Spleen (tissue), 11 donors: Measurements from ENCODE around the gene WFDC5. TPM values are rescaled to one million over a fixed set of nuclear protein-coding genes. Genes with fewer than 3 reads are reported as not detected.
"Not testable (repeated sequence)": the region's sequence is repeated elsewhere in the genome, so short reads cannot be mapped to it uniquely, and the experiment has no call there.

Source experiments
- DNase-seq: peaks from one replicate; pipeline ENCODE4 v3.0.0-alpha.2; 2020
- H3K27ac ChIP-seq, 8 donors: fragments of 200-600 bp; sonication (generic) in 7 of 8; 1 replicate in 4 of 8; 2 replicates in 4 of 8; pipeline versions ENCODE4 v1.5.0 to v1.8.0; 2016 to 2021; ENCODE audit warnings: inconsistent platforms in 4 of 8, mild to moderate bottlenecking in 4 of 8, moderate library complexity in 1 of 8
- H3K27me3 ChIP-seq, 7 donors: fragments of 200-600 bp; sonication (generic) in 6 of 7; replicated peaks in 1 of 7; 1 replicate in 4 of 7; 2 replicates in 3 of 7; pipeline versions ENCODE4 v1.5.0 to v1.8.0; 2016 to 2021; ENCODE audit warnings: inconsistent platforms in 3 of 7, mild to moderate bottlenecking in 1 of 7
- H3K36me3 ChIP-seq, 6 donors: fragments of 200-600 bp; sonication (generic) in 5 of 6; 1 replicate in 4 of 6; 2 replicates in 2 of 6; pipeline versions ENCODE4 v1.5.0 to v1.8.0; 2016 to 2021; ENCODE audit warnings: inconsistent platforms in 2 of 6
- H3K4me1 ChIP-seq, 6 donors: fragments of 200-600 bp; sonication (generic) in 5 of 6; 1 replicate in 3 of 6; 2 replicates in 3 of 6; pipeline versions ENCODE4 v1.5.0 to v1.8.0; 2016 to 2021; ENCODE audit warnings: inconsistent platforms in 3 of 6
- H3K4me3 ChIP-seq, 8 donors: fragments of 200-600 bp; sonication (generic) in 7 of 8; 1 replicate in 4 of 8; 2 replicates in 4 of 8; pipeline versions ENCODE4 v1.5.0 to v1.8.0; 2016 to 2021; ENCODE audit warnings: inconsistent platforms in 4 of 8, mild to moderate bottlenecking in 4 of 8, moderate library complexity in 2 of 8
- H3K9me3 ChIP-seq, 8 donors: fragments of 200-600 bp; sonication (generic) in 7 of 8; 1 replicate in 4 of 8; 2 replicates in 4 of 8; pipeline versions ENCODE4 v1.5.0 to v1.8.0; 2016 to 2021; ENCODE audit warnings: inconsistent platforms in 4 of 8
- CTCF ChIP-seq, 11 experiments: fragments of 200-600 bp in 7 of 11; fragments of 450-650 bp in 4 of 11; sonication (generic) in 4 of 11; IDR thresholded peaks in 8 of 11; conservative IDR thresholded peaks in 3 of 11; 1 replicate in 7 of 11; 2 replicates in 4 of 11; pipeline versions ENCODE4 v1.4.0 to v1.8.0; 2016 to 2021; ENCODE audit warnings: antibody characterized with exemption in 11 of 11, inconsistent platforms in 4 of 11, mild to moderate bottlenecking in 1 of 11
- POLR2A ChIP-seq, 3 donors: fragments of 450-650 bp; IDR thresholded peaks; one replicate each; pipeline ENCODE4 v1.5.1; 2017; ENCODE audit warnings: antibody characterized with exemption in 3 of 3, mild to moderate bottlenecking in 1 of 3
- POLR2AphosphoS5 ChIP-seq, 3 donors: sonication (generic); formaldehyde crosslinking; IDR thresholded peaks; one replicate each; pipeline ENCODE4 v1.5.1; 2017; ENCODE audit warnings: antibody characterized with exemption in 3 of 3
- WGBS, 5 donors: extraction: QIAGEN DNeasy Blood & Tissue Kit in 3 of 5; methylation state at CpG; one replicate each; pipeline versions ENCODE4 v1.1.5 to v1.1.7; 2013 to 2018; 5-methylcytosine and 5-hydroxymethylcytosine counted together
- intact Hi-C: fragments of 100-400 bp; cut with DNase I; formaldehyde crosslinking; loops from one replicate; pipeline ENCODE4 v1.15.0; 2023; ENCODE audit warnings: low total_unique reads
- polyA plus RNA-seq, 3 donors: library from polyadenylated mRNA; stranded (reverse); fragments of 200-250 nt; gene quantifications; one replicate each; pipeline ENCODE4 v1.2.1, GENCODE V29; 2013
- total RNA-seq, 7 donors: library from RNA; depleted of rRNA in 3 of 7; stranded (reverse); fragments of >200 nt in 3 of 7; fragmentation: NEBNext Ultra II Directional in 4 of 7; extraction: Animal tissue kit (Norgen Biotek cat#: 25700) in 4 of 7; gene quantifications; one replicate each; pipeline versions ENCODE4 v1.1.0 to v1.2.1, GENCODE V29; 2016 to 2021
- donor health status: healthy with polysubstance abuse.
- donor health status: DM: no; HTN: no; CAD: no; lungs with moderate emphysema.
- donor health status: DM: no; HTN: no; CAD: no.
- donor health status: Bipolar disorder and iron deficiency.
- donor health status: healthy.
- donor health status: DM: no; HTN: no; CAD: no.
- donor health status: DM: yes; HTN: yes; CAD: no.

WFDC5 gene
- total and polyA plus RNA-seq, 10 donors, result not detected

- H3K4me1 ChIP-seq, result peaks cover 0 to 10% (median 0%) of the 10 kb centered on the region in 6 donors
- intact Hi-C loops, result no loop called here
- no peak for DNase-seq
- H3K4me3 ChIP-seq, result no peak overlapping the region
- peaks cover 0 to 41% (median 8%) of the 10 kb centered on the region in 7 donors for H3K27me3 ChIP-seq
- no peaks in the 10 kb centered on the region for H3K9me3 ChIP-seq
- 79 to 97% (median 87%) methylated on average over 3 of the region's 3 CpGs for WGBS, 5 donors
- H3K36me3 ChIP-seq, result no peaks in the 10 kb centered on the region
- no peak overlapping the region for H3K27ac ChIP-seq
- TF ChIP-seq POLR2A (IDR thresholded peaks at IDR 0.05) (no peak), CTCF (IDR thresholded peaks at IDR 0.05 in 8 of 11, conservative IDR thresholded peaks at IDR 0.05 in 3 of 11) (no peak), POLR2AphosphoS5 (IDR thresholded peaks at IDR 0.05) (no peak)
Observed at GRCh38 chr20:45149062-45149461, 34.1 kb upstream of the WFDC5 start.

GRCh38 chr20:45140836-45141235 lies 25.9 kb upstream of the WFDC5 start:
- intact Hi-C loops, result no loop called here
- H3K4me1 ChIP-seq, result peaks cover 0 to 4% (median 0%) of the 10 kb centered on the region in 6 donors
- no peaks in the 10 kb centered on the region for H3K36me3 ChIP-seq
- peaks cover 0 to 31% (median 4%) of the 10 kb centered on the region in 7 donors for H3K27me3 ChIP-seq
- TF ChIP-seq CTCF (IDR thresholded peaks at IDR 0.05 in 8 of 11, conservative IDR thresholded peaks at IDR 0.05 in 3 of 11), result no peak
- no peak for TF ChIP-seq POLR2AphosphoS5 (IDR thresholded peaks at IDR 0.05)
- TF ChIP-seq POLR2A (IDR thresholded peaks at IDR 0.05), result no peak
- no peak overlapping the region for H3K27ac ChIP-seq
- DNase-seq, result no peak
- H3K4me3 ChIP-seq, result no peak overlapping the region
- H3K9me3 ChIP-seq, result no peaks in the 10 kb centered on the region
- 63 to 78% (median 67%) methylated on average over 4 of the region's 4 CpGs for WGBS, 5 donors

GRCh38 chr20:45139733-45140375 lies 24.9 kb upstream of the WFDC5 start:
- H3K4me3 ChIP-seq, intact Hi-C loops, DNase-seq, H3K27ac ChIP-seq, H3K36me3 ChIP-seq, H3K4me1 ChIP-seq, H3K9me3 ChIP-seq: not testable (repeated sequence)
- WGBS, 5 donors, result 93 to 98% (median 96%) methylated on average over 5 of the region's 5 CpGs
- peaks cover 0 to 30% (median 2%) of the 10 kb centered on the region in 7 donors for H3K27me3 ChIP-seq

GRCh38 chr20:45138561-45139300 lies 23.8 kb upstream of the WFDC5 start:
- Histone ChIP-seq H3K27me3 (peaks cover 0 to 23% (median 0%) of the 10 kb centered on the region in 7 donors), H3K27ac (no peak overlapping the region), H3K4me3 (no peak overlapping the region), H3K9me3 (peaks cover 0 to 4% (median 0%) of the 10 kb centered on the region in 8 donors), H3K36me3 (no peaks in the 10 kb centered on the region), H3K4me1 (peaks cover 0 to 4% (median 0%) of the 10 kb centered on the region in 6 donors)
- TF ChIP-seq POLR2AphosphoS5 (IDR thresholded peaks at IDR 0.05), result no peak
- TF ChIP-seq CTCF (IDR thresholded peaks at IDR 0.05 in 8 of 11, conservative IDR thresholded peaks at IDR 0.05 in 3 of 11), result peak in 8 of 11 experiments; percentile 22 to 76 (median 57)
- intact Hi-C loops, result no loop called here
- WGBS, 5 donors, result 37 to 48% (median 40%) methylated on average over 20 of the region's 20 CpGs
- peak; percentile 91 for DNase-seq
